SHP77 (cell line): ENCODE measurements around the gene MFAP3.

ENCODE experiments used
- DNase-seq, 2 experiments: peaks; one replicate each; lab custom pipeline; 2025; lab: John Stamatoyannopoulos, UW

Gene MFAP3

DNA sequence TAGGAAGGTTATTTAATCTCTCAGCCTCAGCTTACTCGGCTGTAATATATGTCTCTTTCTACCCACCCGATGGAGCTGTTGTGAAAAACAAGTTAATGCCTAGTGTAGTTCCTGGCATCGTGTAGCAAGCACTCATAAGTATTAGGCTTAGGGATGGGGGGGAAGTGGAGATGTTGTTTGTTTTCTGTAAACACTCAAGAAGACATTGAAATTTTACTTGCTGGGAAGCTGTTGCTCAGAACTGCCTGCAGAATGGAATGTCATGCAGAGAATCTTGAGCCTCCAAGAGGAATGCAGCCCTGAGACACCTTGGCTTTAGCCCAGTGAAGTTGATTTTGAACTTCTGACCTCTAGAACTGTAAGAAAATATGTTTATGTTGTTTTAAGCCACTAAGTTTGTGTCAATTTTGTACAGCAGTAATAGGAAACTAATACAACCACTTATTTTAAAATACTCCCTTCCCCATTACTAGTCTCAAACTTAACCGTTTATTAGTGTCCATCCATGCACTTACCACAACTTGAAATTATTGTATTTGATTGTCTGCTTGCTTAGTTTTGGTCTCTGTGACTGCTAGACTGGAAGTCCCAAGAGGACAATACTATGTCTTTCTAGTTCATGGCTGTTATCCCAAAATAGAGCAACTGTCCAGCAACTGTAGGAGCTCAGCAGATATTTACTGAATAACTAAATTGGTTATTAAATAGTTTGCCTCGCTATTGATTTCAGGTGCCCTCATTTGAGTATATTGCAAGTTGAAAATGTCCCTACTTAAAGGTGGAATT lies 53.8 kb downstream of the MFAP3 start:
- DNase-seq, result no peak

DNA sequence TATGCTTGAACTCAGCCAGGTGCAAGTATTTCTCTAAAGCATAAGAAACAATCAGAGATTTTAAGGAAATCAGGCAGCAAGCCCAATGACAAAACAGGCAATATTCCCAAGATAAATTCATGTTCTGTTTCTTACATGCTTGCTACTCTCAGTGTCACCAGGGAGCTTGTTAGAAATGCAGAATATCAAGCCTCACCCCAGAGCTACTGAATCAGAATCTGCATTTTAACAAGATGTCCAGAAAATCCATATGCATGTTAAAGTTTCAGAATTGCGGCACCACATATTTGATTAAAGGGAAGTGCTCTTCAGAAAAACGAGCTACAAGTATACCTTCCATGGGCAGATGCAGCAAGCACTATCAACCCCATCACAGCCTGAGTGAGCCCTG lies 54.4 kb downstream of the MFAP3 start:
- no peak for DNase-seq

DNA sequence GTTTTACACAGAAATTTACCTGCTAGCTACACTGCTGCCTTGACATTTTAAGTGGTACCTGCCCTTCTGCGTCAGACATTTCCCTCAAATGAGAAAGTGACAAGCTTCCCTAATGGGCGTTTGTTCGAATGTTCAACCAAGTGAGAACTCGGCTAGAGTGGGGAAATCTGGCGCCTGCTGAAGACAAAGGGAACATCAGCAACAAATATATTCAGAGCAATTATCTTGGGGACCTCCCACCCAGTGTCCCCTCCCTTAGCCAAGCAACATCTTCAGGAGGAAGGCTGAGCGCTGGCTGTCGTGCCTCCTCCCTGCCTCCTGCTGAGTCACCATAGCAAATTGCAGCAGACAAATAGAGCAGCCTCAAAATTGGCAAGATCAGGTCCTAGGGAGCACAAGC lies 57.1 kb downstream of the MFAP3 start:
- DNase-seq, result no peak

DNA sequence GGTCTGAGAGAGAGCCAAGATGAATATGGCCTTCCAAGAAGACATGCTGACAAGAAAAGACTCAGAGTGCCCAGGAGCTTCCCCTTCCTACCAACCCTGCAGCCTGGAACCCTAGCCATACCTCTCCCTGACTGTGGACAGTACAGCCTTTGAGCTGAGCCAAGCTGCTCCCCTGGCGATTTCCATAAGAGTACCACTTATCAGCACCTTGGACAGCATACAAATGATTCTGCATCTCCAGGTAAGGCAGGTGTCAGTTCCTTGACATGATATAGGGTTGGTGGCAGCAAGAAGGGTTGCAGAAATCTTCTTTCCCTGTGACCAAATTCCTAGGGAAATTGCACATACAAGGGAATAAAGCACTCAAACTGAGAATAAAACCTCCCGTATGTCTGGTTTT lies 58.3 kb downstream of the MFAP3 start:
- no peak for DNase-seq

DNA sequence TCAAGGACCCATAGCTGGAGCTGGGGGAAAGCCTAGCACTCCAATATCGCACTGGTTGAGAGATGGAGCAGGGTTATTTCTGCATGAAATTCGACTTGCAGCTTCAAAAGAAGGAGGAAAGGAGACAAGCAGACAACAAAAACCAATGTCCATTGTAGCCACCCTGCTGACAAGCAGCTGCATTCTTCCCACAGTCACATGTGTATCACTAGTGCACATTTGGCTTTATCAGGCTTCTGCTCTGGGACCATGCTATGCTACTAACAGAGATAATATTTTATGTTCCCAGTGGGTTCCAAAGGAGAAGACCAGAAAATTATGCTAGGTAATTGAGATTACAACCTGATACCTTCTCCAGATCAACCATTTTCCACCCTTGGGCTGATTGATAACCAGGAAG lies 59.7 kb downstream of the MFAP3 start:
- DNase-seq, result no peak

DNA sequence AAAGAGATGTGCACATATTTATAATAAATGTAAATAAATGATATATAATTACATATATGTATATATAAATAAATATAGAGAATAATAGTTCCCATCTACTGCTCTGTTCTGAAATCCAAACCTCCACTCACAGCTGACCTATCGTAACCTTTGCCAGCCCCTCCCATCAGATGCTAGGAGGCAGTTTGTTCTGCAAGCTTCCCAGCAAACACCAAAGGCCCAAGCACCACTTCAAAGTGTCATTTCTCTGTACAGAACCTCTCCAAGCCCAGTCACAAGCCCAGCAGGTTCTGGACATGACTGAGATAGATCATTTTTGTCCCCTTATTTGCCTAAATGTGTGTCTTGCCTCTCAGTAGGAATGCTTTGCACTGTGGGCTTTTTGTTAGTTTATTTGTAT lies 62.4 kb downstream of the MFAP3 start:
- DNase-seq, result no peak

DNA sequence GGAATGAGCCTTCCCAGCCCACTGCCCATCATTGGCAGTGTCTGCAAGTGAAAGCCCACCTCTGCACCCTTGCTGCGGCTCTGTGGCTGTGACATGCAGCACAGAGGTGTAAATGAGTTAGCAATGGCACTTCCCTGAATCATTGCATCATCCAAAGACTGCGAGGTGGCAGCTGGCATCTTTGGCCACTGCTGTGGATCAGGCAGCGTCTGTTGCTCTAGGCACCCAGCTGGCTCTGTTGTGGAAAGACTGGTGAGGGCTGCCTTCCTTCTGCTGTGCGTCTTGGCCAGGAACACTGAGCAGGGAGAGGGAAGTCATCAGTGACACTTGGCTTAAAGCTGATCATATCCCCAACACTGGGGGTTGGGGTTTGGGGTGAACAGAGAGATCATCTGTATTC lies 64.5 kb downstream of the MFAP3 start:
- no peak for DNase-seq
